ENCODE results near the gene SLC16A7. TPM values are rescaled to one million over a fixed set of nuclear protein-coding genes. Genes with fewer than 3 reads are reported as not detected.

SLC16A7 gene, protein sequence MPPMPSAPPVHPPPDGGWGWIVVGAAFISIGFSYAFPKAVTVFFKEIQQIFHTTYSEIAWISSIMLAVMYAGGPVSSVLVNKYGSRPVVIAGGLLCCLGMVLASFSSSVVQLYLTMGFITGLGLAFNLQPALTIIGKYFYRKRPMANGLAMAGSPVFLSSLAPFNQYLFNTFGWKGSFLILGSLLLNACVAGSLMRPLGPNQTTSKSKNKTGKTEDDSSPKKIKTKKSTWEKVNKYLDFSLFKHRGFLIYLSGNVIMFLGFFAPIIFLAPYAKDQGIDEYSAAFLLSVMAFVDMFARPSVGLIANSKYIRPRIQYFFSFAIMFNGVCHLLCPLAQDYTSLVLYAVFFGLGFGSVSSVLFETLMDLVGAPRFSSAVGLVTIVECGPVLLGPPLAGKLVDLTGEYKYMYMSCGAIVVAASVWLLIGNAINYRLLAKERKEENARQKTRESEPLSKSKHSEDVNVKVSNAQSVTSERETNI
- total RNA-seq (2022; extraction: Qiagen RNA extraction), result 0.06 to 0.22 TPM (median 0.10 TPM) in 5 replicates

DNA sequence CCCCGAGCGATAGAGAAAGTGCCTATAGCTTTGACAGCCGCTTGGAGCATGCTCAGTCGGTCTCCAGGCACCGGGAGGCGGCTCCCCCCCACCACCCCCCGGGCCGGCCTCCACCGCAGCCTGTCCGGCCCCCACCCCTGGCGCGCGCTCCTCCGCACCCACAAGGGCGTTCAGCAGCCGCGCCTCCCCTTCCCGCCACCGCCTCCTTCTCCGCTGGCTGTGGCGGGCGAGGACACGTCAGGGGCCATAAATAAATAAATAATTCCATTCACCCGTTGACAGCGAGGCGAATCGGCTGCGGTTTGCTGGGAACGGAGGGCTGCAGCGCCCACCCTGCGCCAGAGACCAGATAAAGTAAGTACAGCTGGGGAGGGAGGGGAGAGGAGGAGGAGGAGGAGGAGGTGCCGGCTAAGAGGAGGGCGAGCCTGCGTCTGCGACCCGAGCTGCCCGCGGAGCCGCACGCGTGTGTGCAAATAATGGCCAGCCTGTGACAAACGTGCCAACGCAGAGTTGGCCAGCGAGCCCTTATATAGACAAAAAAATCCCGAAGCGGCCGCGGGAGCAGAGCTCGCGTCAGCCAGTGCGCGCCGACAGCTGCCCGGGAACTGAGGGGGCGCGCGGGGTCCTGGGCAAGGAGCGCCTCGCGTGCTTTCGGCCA is at the start of gene SLC16A7:
Gene SLC16A7, plus strand, starts transcription at position 147 of the 658 bp plus-strand sequence. CDS start 108,773 bp downstream, outside the sequence.

